Measurements from ENCODE around the gene CAMK1D.
"Not testable (repeated sequence)": the region's sequence is repeated elsewhere in the genome, so short reads cannot be mapped to it uniquely, and the experiment has no call there.

The CAMK1D gene

DNA sequence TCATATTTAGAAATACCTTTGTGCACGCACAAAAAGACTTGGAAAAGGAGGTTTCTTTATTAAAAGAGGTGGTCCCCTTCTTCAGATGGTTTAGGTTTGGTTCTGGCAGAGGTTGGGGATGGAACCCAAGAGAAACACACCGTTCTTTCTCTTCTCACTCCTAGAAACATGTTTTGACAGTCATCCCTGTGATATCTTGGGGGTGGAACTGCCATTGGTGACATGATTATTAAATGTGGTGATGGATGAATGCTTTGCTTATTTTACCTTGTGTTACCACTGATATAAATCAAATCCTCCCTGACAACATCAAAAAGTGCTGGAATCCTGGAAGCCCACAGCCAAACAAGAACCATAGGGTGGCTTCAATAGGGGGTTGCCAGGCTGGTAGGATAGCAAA, 505.6 kb downstream of the CAMK1D start:
- no peak for DNase-seq (ENCODE audit: low read depth)

GRCh38 chr10:12862459-12862858, 513.1 kb downstream of the CAMK1D start:
- DNase-seq (ENCODE audit: low read depth) = no peak

- not testable (repeated sequence) for DNase-seq (ENCODE audit: low read depth)
Observed at GRCh38 chr10:12865515-12865914, 516.2 kb downstream of the CAMK1D start.

GRCh38 chr10:12868229-12868628, 518.9 kb downstream of the CAMK1D start:
- no peak for DNase-seq (ENCODE audit: low read depth)

- no peak for DNase-seq (ENCODE audit: low read depth)
Observed at GRCh38 chr10:12869427-12869826, 520.1 kb downstream of the CAMK1D start.

- DNase-seq (ENCODE audit: low read depth) = no peak
Observed at GRCh38 chr10:12872577-12872976, 523.2 kb downstream of the CAMK1D start.

DNA sequence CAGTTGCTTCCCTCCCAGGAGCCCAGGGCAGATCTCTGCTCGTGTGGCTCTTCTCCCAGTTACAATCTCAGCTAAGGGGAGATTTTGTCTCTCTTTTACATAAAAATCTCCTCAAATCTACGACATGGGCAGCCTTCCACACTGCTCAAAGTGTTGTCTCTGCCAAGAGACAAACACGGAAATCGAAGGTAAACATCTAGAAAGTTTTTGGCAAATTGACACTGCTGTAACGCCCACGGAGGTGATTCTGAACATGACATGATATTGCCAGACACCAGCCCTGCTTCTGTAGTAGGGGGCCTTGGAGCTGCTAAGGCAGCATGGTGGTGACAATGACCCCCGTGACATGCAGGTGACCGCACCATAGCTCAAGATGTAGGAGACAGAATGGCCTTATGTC, 523.8 kb downstream of the CAMK1D start:
- no peak for DNase-seq (ENCODE audit: low read depth)

- no peak for DNase-seq (ENCODE audit: low read depth)
Observed at GRCh38 chr10:12874501-12874900, 525.2 kb downstream of the CAMK1D start.

DNA sequence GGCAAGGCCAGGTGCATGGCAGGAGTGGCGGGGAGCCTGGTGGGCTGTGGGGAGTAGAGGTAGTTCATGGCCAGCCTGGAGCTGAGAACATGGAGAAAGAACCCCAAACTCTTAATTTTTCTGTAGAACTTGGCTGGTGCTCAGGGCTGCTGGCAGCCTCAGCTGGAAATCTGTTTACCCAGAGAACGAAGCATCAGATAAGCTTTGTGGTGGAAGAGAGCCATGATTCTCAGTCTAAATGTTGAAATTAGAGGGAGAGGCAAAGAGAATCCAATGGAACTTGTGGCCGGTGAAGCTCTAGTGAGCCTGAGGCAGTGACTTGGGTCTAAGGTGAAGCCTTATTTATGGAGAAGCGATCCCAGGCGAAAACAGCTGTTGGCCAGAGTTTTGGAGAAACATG, 525.8 kb downstream of the CAMK1D start:
- no peak for DNase-seq (ENCODE audit: low read depth)

- no peak for DNase-seq (ENCODE audit: low read depth)
Observed at GRCh38 chr10:12876266-12876665, 526.9 kb downstream of the CAMK1D start.

DNA sequence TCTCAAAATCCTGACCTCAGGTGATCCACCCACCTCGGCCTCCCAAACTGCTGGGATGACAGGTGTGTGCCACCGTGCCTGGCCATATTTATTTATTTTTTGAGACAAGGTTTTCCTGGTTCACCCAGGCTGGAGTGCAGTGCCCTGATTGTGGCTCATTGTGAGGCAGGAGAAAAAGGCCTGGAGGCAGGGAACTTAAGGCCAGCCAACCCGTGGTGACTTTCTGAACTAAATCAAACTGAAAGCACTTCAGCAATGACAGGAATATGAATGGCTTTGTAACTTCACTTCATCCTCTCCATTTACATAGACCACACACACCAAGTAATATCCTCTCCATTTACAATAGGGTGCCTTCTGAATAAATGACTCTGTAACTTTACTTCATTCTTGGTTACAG, 527.8 kb downstream of the CAMK1D start:
- DNase-seq (ENCODE audit: low read depth) = no peak

GRCh38 chr10:12880423-12880822, 531.1 kb downstream of the CAMK1D start:
- no peak for DNase-seq (ENCODE audit: low read depth)

GRCh38 chr10:12884851-12885250, 535.5 kb downstream of the CAMK1D start:
- DNase-seq (ENCODE audit: low read depth) = no peak

Data from stimulated activated CD8-positive, alpha-beta memory T cell treated with anti-CD3 and anti-CD28 coated beads, Interleukin-15, amount 100 ng/mL, for 1 hour (primary cell).